BE2C (cell line): Measurements from ENCODE around the gene FAM118A. TPM values are rescaled to one million over a fixed set of nuclear protein-coding genes. Genes with fewer than 3 reads are reported as not detected.
A peak's percentile ranks its signal among the peaks of the same experiment; 100 is the strongest.
"Not testable (repeated sequence)": the region's sequence is repeated elsewhere in the genome, so short reads cannot be mapped to it uniquely, and the experiment has no call there.

Experiments
- DNase-seq: peaks from one replicate; pipeline ENCODE4 v3.0.0-alpha.2; 2020
- H3K27me3 ChIP-seq: fragments of 250-450 bp; sonication (Bioruptor Pico); 2 replicates; pipeline ENCODE4 v1.5.1; 2020; ENCODE audit warnings: mild to moderate bottlenecking
- H3K36me3 ChIP-seq: fragments of 250-450 bp; sonication (Bioruptor Pico); 2 replicates; pipeline ENCODE4 v1.5.1; 2020; ENCODE audit warnings: mild to moderate bottlenecking
- H3K4me1 ChIP-seq: fragments of 250-450 bp; sonication (Bioruptor Pico); 2 replicates; pipeline ENCODE4 v1.5.1; 2020
- H3K4me3 ChIP-seq: 2 replicates; pipeline ENCODE4 v1.5.1; 2011; ENCODE audit warnings: low read depth, low read length
- H3K9me3 ChIP-seq: fragments of 250-450 bp; sonication (Bioruptor Pico); 2 replicates; pipeline ENCODE4 v1.5.1; 2020
- polyA plus RNA-seq: library from polyadenylated mRNA; unstranded; fragments of >200 nt; gene quantifications from one replicate; pipeline ENCODE4 v1.2.1, GENCODE V29; 2012; ENCODE audit warnings: low read depth, missing spikeins; ENCODE audit not compliant: insufficient read length, insufficient read depth
- TF ChIP-seq, protein P1 (sequence below): IDR thresholded peaks from 2 replicates; pipeline ENCODE4 v1.5.1; 2012; ENCODE audit warnings: mild to moderate bottlenecking, low read depth, low read length

FAM118A gene
- 50.9 TPM for polyA plus RNA-seq

DNA sequence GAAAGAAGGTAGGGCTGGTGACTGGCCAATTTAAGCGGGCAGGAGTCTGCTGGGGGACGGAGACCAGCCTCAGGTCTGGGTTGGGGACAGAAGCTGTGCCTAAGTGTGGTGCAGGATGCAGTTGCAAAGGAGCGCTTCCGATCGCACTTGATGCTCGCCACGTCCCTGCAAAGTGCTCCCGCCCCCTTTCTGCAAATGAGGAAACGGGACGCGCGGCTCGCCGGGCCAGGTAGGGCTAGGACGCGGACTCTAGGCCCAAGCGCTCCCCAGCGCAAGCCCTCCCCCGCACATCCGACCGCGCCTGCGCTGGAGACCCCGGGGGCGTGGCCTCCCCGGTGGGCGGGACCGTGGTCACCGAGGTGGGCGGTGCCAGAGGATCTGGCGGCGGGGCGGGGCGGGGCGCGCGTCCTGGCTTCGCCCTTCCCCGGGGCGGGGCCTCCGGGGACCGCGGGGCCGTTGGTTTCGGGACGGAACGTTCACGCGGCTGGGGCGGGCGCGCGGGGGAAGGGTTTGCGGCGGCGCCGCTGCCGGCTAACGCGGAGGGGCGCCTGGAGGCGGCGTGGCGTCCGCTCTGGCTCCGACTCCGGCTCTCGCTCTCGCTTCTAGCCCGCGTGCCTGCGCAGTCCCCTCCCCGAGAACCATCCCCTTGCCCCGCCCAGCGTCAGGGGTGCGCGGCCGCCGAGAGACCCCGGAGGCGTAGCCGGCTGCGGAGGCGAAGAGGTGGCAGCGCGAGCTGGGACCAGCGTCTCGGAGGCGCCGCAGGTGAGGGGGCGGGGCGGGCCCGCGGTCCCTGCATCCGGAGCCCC lies at the start of gene FAM118A:
TSS of gene FAM118A (plus strand) at position 513 of the 806 bp plus-strand sequence. CDS start 12,446 bp downstream, outside the sequence.
- TF ChIP-seq, protein P1, sequence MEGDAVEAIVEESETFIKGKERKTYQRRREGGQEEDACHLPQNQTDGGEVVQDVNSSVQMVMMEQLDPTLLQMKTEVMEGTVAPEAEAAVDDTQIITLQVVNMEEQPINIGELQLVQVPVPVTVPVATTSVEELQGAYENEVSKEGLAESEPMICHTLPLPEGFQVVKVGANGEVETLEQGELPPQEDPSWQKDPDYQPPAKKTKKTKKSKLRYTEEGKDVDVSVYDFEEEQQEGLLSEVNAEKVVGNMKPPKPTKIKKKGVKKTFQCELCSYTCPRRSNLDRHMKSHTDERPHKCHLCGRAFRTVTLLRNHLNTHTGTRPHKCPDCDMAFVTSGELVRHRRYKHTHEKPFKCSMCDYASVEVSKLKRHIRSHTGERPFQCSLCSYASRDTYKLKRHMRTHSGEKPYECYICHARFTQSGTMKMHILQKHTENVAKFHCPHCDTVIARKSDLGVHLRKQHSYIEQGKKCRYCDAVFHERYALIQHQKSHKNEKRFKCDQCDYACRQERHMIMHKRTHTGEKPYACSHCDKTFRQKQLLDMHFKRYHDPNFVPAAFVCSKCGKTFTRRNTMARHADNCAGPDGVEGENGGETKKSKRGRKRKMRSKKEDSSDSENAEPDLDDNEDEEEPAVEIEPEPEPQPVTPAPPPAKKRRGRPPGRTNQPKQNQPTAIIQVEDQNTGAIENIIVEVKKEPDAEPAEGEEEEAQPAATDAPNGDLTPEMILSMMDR = 0 out of 2 replicates have a peak, but pooled peaks have one; percentile 3
- Histone ChIP-seq H3K4me3 (peak within 1 kb of the TSS; percentile 70), H3K27me3 (no peaks in the 10 kb centered on the region), H3K36me3 (peaks cover 5% of the 10 kb centered on the region; the same call in 1 of the 2 replicates), H3K9me3 (no peaks in the 10 kb centered on the region), H3K4me1 (peaks cover 3% of the 10 kb centered on the region)
- DNase-seq = peak; percentile 97

DNA sequence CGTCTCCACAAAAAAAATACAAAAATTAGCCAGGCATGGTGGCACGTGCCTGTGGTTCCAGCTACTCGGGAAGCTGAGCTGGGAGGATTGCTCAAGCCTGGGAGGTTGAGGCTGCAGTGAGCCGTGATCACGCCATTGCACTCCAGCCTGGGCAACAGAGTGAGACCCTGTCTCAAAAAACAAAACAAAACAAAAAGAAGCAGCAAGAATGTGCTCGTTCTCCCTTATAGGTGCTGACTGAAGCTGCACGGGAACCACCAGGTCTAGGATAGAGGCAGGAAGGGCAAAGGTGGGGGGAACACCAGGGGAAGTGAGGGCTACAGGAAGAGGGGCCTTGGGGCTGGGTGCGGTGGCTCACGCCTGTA lies 49.4 kb upstream of the FAM118A start:
- not testable (repeated sequence) for H3K27me3 ChIP-seq, H3K9me3 ChIP-seq, H3K36me3 ChIP-seq, DNase-seq, H3K4me3 ChIP-seq
- peaks cover 14% of the 10 kb centered on the region for H3K4me1 ChIP-seq

DNA sequence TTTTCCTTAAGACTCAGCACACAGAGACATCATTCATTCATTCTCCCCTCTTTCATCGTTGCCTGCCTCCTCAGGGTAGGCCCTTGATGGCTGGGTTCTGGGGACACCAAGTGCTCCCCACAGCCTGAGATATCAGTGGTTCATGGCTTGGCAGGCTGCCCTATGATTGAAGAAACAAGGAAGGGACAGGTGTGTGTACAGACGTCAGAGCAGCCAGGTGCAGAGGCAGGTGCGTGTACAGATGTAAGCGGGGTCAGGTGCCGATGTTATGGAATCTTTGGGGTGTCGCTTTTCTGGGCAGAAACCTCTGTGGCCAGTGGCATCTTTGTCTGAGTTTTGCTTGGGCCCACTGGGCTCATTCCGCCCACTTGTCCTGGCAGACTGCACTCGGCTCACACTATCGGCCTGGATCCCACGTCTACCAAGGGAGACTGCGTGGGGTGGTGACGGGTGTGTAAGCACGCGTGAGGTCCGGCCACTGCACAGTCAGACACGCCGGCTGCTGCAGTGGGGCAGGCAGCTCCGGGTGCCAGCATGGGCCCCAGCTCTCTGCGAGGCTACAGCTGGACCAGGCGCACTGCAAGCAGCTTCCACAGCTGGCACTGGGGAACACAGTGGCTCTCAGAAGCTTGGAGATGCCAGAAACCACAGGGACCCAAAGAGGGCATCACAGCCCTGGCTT lies 48.2 kb upstream of the FAM118A start:
- Histone ChIP-seq H3K36me3 (no peaks in the 10 kb centered on the region), H3K9me3 (no peaks in the 10 kb centered on the region), H3K27me3 (no peaks in the 10 kb centered on the region), H3K4me1 (peaks cover 14% of the 10 kb centered on the region), H3K4me3 (no peak overlapping the region)
- TF ChIP-seq, protein P1 = no peak
- no peak for DNase-seq

DNA sequence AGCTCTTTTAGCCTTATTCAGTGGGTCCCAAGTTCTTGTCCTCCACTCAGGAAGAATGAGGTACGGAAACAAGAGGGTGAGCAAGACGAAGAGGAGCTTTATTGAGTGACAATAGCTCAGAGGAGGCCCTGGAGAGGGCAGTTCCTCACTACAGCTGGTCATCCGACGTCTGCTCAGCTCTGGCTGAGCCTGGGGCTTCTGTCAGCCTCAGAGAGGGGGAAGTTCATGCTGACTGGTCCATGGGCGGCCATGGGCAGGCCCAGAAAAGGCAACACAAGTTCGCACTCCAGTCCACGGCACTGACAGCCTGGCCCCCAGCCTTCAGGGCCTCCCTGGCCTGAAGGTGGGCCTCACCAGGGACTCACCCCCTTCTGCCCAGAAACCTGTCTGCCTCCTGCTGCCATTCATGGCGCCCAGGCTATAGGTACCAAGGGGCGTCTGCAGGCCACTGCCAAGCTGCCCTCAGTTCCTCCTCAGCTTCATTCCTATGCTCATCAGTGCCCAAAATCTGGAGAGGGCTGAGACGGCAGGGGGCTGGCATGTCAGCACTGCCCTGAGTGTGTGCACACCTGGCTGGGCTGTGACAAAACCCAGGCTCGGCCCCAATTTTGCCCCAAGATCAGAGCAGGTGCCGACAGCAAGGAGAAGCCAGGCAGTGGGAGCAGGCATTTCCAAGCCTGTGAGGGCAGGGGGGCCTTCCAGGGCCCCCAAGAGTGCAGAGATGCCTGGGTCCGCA lies 47.4 kb upstream of the FAM118A start:
- Histone ChIP-seq H3K4me1 (peaks cover 14% of the 10 kb centered on the region), H3K36me3 (no peaks in the 10 kb centered on the region), H3K4me3 (no peak overlapping the region), H3K27me3 (no peaks in the 10 kb centered on the region), H3K9me3 (no peaks in the 10 kb centered on the region)
- DNase-seq = no peak
- TF ChIP-seq, protein P1 = no peak

DNA sequence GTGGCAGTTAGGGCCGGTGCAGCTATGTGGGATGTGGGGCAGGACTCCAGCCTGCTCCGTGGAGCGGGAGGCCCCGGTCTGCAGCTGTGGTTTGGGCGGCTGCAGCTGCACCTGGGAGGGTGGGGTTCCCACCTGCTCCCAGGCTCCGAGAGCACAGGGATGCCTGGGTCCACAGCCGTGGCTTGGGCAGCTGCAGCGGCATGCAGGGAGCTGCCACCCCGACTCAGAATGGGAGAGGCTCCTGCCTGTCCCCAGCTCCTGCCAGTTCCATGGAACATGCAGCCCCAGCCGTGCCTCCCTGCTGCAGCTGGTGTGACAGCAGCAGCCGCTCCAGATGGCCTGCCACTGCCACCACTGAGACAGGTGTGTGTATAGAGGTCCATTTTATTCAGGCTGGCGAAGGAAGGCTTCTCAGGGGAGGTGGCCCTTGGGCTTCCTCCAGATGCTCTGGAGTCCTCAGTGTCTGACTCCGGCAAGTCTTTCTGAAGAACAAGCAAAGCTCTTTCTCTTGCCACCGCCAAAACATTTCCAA lies 46.7 kb upstream of the FAM118A start:
- H3K4me3 ChIP-seq = peak overlapping the region; percentile 27; the same call in 1 of the 2 replicates
- TF ChIP-seq, protein P1 = no peak
- DNase-seq = peak; percentile 83
- no peaks in the 10 kb centered on the region for H3K36me3 ChIP-seq
- H3K9me3 ChIP-seq = no peaks in the 10 kb centered on the region
- peaks cover 14% of the 10 kb centered on the region for H3K4me1 ChIP-seq
- no peaks in the 10 kb centered on the region for H3K27me3 ChIP-seq

DNA sequence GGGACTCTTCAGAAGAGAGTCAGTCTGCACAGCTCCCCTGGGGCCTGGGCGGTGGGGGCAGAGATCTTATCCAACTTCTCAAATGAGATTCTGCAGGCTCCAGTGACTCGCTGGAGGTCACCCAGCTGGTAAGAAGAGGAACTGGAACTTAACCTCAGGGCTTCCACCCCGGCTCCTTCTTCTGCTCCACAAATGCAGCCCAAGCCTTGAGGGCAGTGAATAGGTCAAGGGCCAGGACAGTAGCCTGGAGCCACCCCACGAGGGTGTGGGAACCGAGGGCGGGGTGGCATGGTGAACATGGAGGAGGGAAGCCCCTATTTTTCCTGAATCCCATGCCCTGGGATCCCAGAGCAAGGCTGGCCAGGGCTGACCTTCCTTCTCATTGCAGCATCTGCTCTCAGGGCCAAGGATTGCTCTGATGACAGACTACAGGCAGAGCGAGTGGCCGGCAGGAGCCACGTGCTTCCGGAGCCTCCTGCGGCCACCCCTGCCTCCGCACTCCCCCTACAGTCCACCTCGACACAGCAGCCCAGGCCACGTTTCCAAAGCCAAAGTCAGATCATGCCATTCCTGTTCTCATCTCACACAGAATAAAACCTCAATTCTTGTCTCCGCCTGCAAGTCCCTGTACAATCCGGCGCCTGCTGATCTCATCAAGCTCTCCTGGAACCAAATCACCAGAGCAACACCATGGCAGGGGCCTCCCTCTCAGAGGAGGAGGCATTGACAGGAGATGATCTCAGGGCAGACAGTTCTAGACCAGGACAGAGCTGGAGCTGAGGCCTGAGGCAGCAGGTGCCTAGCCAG lies 46.1 kb upstream of the FAM118A start:
- Histone ChIP-seq H3K27me3 (no peaks in the 10 kb centered on the region), H3K4me1 (peaks cover 14% of the 10 kb centered on the region), H3K36me3 (no peaks in the 10 kb centered on the region), H3K4me3 (peak overlapping the region; percentile 27; the same call in 1 of the 2 replicates), H3K9me3 (no peaks in the 10 kb centered on the region)
- DNase-seq = peak; percentile 88
- TF ChIP-seq, protein P1 = peak; percentile 86
